Measurements from ENCODE around the gene POLN.
"Not testable (repeated sequence)": the region's sequence is repeated elsewhere in the genome, so short reads cannot be mapped to it uniquely, and the experiment has no call there.

The POLN gene

DNA sequence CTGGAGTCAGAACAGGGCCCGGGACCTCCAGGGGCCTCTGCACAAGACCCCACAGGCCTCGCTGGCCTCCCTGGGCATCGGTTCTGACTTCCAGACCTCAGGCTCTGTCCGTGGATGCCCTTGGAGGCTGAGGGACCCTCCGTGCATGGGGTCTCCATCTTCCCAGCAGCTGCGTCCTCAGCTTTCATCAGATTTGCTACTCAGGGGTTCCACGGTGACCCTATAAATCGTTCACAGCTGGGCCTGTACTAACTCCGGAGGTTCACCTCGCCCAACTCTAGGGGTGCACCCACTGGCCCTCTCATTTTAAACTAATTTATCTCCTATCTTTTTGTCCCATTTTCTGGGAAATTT is 33.1 kb upstream of the POLN start:
- not testable (repeated sequence) for DNase-seq (ENCODE audit: low spot score)

DNA sequence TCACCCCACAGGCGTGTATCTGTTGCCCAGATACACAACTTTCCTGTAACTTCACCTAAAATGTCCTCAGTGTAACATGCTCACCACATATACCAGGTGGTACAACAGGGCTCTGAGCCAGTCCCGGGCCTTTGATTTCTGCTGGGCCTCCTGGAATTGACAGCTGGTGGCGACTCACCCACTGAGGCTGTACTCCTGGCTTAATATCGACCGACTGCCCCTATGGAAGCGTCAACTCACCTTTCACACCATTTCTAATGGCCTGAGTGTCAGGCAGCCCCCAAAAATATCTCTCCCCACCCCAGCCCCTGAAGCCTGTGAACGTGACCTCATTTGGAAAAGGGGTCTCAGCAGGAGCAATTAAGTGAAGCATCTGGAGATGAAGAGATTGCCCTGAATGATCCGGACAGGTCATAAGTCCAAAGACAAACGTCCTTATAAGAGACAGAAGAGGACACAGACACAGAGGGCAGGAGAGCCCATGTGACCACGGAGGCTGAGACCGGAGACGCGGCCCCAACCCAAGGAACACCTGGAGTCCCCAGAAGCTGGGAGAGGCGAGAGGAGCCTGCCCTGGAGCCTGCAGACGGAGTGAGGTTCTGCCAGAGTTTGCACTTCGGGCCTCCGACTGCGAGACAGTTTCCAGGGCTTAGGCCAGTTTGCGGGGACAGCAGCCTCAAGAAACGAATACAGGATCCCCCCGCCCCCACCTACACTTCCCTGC is 32.6 kb upstream of the POLN start:
- DNase-seq (ENCODE audit: low spot score) = no peak

DNA sequence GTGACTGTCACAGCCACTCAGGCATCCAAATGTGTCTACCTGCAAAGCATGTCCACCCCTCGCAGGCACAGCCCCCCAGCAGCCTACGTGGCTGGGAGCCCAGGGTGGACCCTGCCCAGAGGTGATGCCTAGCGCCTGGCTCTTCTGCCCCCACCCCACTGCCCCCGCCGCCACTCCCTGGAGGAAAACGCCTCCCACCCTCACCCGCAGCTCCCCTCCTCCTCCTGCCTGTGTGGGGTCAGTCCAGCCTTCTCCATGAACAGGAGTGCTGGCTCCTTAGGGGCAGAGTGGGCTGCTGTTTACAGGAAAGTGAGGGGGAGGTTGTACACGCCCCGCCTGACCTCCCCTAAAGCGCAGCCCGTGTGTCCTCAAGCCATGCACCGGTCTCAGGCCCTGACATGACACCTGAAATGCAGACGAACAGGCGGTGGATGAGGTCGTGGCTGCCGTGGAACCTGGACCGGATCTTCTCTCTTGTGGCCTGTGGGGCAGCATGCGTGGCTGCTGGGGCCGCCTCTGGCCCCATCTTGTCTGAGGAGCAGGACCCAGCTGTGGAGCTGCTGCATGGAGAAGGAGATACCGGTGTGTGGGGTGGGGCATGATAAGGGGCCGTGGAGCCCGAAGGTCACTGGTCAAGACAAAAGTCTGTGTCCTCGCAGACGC is 31.9 kb upstream of the POLN start:
- DNase-seq (ENCODE audit: low spot score) = no peak

DNA sequence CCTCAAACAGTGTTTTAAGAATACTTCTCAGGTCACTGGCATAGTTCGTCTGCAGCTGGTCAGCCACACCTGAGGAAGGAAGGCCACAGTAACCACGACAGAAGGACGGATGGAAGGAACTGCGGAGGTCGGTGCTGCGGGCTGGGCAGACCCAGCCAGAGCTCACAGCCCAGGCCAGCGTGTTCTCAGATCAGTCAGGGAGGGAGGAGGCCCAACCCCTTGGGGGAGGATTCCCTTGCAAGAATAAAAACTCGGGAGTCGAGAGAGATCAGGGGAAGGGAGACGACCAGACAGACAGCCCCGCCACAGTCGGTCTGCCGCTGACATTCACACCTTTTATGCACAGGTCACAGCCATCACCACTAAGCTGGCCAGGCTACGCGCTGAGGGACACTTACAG is 31.3 kb upstream of the POLN start:
- DNase-seq (ENCODE audit: low spot score) = no peak

DNA sequence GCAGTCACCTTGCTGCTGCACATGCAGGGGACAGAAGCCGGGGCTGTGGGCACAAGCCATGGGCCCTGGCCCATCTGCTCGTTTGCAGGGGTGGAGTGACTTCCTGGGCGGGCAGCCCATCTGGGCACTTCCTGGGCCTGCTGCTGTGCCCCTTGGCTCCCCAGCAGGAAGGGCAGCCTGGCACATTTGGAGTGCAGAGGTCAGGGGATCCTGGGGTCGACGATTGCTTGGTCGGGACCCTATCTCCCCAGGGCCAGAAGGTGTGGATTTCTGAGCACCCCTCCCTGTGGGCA is 30.9 kb upstream of the POLN start:
- DNase-seq (ENCODE audit: low spot score) = no peak

DNA sequence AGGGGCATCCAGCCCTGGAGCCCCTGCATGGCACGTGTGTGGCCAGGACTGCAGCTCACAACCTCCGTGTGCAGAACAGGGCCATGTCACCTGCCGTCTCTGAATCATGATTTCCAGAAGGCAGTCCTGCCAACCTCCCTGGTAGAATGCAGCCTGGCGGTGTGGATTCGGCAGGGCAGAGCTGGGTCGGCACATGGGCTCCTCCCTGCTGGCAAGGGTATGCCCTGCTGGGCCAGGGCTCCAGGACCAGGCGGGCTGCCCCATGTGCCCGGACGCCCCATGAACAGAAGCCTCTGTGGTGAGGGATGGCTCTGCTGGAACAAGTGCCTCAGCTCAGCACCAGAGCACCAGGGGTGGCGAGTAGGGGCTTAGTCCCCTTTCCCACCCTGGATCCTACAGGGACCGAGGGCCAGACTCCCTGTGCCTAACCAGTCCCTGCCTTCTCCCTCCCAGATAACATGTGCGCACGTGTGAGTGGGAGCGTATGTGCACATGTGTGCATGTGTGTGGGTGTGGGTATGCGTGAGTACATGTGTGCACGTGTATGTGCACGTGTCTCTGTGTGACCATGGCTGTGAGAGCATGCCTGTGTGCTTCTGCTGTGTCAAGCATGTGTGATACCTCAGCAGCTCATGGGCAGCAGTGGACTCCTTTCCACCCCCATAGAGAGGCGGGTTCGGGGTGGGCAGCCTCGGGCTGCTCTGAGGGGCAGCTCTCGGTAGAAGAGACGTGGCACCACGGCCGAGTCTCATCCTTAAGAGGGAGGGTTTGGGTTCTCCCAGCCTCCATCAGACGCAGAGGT is 30.3 kb upstream of the POLN start:
- no peak for DNase-seq (ENCODE audit: low spot score)

DNA sequence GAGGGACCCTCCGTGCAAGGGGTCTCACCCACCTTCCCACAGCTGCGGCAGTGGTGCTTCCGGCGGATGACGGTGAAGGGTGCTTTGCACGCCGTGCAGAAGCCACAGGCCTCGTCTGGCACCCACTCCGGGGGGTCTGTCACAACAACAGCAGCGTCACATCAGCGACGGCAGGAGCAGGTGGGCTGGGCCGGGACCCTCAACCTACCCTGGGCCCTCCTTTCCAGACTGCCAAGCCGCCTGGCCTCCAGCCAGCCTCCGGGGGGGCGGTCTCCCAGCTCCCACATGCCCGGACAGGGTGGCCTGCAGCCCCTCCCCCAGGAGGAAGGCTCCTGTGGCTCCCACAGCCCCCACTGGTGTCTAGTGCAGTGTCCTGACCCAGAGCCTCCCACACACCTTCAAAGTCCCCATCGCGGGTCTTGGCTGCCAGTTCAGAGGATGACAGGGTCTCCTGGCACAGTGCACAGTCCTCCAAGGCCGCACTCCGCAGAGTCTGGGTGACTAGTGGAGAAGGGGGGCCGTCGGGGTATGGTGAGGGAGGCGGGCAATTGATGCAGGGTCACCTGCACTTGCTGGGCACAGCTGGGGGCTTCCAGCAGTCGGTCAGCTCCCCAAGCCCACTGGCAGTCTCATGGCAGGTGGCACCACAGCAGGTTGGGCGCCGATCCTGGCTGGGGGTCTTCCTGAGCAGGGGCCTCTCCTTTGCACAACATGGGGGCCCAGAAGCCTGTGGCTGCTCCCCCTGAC is 29.5 kb upstream of the POLN start:
- no peak for DNase-seq (ENCODE audit: low spot score)

DNA sequence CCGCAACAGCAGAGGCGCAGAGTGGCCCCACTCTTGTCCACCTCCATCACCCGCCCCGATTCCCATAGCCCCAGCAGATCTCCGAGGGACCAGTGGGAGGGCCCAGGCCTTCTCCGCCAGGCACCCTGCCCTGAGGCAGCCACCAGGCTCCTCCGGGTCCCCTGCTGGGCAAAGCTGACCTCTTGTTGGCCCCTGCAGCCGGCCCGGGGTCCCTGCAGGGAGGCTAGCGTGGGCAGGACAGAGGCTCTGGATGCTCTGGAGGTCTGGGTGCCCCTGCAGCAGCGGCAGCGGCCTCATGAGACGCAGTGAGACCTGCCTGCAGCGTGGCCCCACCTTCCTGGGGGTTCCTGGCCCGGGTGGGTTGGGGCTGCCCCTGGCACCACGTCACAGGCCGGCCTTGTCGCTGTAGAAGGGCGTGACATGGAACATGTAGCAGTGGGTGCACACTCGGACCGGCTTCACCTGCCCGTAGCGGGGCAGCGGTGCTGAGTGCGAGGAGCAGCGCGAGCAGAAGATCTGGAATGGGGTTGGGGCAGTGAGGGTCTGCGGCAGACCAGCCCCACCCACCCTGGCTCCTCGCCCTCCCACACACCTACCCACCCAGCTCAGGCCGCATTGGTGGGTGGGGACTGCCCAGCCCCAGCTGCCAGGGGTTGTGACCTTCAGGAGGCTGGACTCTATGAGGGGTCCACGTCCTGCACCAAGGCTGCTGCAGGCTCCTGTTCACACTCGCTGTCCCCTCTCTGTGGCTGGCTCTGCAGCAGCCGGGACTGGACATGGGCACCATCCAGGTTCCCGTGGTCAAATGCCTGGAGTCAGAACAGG is 28.6 kb upstream of the POLN start:
- no peak for DNase-seq (ENCODE audit: low spot score)

DNA sequence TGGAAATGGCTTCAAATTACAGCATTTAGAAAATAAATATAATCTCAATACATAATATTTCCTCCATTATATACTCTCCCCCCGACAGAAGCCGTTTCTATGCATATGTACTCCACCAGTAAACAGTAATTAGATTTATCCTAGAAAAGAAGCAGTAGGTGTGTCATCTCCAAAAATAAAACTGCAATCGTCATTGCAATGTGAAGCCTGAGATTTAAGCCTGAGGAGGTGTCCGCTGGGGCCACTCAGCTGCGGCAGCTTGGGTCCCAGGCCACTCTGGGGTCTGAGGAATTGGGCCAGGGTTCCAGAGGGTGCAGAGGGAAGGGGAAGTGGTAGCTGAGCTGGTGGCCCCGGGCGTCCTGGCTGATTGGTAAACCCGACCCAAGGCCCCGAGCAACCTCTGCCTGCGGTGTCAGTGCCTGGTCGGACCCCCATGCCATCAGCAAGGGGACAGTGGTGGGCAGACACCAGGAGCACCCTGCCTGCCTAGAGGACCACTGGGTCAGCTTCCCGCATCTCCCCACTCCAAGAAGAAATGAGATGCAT is 27.8 kb upstream of the POLN start:
- DNase-seq (ENCODE audit: low spot score) = no peak

DNA sequence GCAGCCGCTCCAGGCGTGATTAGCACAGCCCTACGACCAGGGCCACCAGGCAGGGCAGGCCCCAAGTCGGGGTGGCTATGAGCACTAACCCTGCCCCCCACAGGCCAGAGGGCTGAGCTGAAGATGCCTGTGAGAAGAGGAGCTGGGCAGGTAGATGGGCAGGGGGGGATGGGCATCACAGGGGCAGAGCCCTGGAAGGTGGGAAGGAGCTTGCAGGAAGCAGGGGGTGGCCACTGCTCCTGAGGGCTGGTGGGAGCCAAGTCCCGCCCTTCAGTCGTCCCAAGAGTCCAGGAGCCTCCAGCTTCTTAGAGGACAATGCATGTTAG is 27.2 kb upstream of the POLN start:
- DNase-seq (ENCODE audit: low spot score) = no peak

DNA sequence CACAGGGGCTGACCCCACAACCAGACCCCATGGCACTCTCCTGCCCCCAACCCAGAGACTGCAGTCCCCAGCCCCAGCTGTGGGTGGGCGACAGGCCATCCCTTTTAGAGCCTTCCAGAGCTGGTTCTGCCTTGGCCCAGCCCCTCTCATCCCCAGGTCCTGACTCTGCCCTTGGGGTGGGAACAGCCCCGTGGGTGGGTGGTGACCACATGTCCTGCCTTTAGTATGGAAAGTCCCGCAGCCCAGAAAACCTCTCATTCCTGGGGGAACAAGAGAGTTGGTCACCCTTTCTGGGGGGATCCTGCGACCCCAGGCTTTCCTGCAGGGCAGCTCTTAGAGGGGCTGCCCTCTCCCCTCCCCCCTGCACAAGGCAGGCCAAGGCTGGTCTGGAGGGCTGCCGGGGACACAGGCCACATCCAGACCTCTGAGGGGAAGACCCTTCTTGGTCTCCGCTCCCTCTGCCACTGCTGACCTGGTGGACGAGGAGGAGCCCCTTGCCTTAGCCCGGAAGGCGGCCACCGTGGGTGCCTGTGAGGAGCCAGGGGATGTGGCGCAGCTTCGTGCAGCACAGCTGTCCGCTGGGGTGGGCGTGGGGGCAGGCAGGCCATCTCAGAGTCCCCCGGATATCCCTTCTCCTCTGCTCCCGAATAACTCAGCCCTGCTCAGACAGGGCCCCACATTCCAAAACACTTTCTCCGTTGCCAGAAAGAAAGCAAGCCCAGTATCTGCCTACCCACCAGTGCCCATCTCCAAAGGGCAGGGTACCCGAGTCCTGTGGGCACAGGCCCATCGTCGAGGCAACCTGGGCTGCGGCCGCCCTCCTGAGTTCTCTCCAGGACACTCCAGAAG is 26.7 kb upstream of the POLN start:
- no peak for DNase-seq (ENCODE audit: low spot score)

DNA sequence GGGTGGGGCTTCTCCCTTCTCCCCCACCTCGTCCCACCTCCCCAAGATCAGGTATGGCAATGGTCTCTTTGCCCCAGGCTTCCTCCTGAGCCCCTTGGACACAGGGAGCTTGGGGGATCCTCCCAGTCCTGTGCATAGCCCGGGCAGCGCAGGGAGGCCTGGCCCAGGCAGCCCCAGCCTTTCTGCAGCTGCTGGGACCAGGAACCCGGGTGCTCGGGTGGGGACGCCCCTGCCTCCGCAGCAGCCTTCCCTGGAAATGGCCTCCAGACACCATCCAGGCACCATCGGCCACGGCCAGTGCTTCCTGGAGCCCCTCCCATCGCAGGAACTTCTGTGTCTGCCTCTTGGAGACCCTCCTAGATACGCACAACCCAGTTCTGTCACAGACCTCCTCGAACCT is 25.9 kb upstream of the POLN start:
- DNase-seq (ENCODE audit: low spot score) = no peak

DNA sequence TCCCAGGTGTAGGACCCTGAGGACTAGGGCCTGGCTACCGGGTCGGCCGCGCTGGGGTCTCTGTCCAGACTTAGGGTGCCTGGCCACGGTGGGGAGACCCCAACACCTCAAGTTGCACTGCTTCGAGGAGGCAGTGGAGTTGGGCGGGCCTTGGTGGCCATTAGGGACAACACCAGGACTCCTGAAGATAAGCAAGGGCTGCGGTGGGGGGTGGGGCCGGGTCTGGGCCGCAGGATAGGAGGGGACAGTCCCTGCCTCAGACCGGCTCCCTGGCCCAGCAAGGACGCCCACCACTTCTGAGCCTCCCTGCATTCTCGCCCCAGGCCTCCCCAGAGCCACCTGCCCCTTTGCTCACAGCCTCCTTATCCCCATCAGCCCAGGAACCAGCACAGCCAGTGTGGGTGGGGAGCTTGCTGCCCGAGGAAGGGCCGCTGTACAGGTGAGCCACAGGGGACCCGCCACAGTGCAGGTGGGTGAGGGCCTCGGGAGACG is 25.4 kb upstream of the POLN start:
- no peak for DNase-seq (ENCODE audit: low spot score)

DNA sequence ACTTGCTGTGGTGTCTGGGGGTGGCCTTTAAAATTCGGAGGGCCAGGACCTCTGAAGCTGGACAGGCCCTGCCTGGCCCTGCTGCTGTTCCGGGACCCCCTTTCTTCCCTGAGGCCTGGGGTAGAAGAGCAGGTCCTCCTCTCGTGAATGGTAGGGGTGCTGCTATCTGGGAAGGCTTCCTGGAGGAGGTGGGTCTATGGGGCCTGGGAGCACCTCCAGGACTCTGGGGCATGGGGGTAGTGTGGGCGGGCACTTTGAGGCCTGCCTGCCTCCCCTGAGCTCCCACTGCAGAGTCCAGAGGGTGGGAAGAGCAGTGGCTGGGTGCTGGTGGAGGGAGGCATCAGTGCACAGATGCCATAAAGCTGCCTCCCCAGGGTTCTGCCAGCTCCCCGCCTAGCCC is 24.9 kb upstream of the POLN start:
- no peak for DNase-seq (ENCODE audit: low spot score)

DNA sequence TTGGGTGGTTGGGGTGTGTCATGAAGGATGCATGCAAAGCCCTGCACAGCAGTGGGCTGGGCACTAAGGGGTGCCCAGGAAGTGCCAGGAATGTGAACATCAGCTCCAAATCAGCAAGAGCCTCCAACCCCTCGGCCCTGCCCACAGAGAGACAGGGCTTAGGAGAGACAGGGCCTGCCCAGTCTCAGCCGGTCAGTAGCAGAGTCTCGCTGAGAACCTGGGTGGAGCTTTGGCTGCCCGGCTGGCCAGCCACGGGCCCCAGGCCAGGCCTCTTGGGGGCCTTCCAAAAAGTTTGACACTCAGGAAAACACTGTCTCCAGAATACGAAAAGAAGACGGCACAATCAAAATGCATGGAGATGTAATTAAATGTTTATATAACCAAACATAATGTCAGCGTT is 24.3 kb upstream of the POLN start:
- DNase-seq (ENCODE audit: low spot score) = no peak

DNA sequence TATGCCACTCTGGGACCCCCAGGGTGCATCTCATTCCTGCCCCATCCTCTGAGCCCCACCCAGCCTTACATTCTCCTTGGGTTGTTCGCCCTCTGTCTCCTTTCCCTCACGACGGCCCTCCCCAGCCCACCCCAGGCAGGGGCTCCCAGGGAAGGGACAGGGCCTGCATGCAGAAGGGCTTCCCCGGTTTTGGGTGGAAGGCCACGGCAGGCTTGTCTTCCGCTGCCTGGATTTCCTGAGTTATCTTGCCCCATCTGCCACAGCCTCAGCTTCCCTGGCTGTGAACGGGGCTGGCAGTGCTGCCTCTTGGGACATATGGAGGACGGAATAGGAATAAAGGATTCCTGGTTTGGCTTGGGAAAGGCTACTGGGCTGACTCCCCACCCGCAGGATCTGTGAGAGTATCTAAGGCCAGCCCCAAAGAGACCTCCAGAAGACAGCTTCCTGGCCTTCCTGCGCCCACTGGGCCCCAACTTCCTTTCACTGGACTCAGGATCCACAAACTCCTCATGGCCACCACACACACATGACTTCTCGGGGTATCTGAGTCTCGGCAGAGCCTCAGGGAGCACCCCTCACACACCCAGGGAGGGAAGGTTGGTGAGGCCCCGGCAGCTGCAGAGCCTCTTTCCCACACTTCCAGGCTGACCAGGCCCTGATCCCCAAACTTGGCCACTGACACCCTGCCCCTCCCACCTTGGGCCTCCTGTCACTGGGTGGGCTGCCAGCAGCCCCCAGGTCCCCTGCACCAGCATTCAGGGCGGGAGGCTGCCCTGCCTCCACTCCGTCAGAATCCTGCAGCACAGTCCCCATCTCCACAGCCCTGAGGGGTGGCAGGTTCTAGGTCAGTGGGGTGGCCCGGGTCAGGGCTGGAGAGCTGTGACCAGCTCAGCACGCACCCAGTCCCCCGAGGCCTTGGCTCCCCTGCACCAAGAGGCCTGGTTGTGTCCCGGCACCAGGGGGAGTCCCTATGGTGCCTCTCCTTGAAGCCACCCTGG is 23.5 kb upstream of the POLN start:
- no peak for DNase-seq (ENCODE audit: low spot score)

DNA sequence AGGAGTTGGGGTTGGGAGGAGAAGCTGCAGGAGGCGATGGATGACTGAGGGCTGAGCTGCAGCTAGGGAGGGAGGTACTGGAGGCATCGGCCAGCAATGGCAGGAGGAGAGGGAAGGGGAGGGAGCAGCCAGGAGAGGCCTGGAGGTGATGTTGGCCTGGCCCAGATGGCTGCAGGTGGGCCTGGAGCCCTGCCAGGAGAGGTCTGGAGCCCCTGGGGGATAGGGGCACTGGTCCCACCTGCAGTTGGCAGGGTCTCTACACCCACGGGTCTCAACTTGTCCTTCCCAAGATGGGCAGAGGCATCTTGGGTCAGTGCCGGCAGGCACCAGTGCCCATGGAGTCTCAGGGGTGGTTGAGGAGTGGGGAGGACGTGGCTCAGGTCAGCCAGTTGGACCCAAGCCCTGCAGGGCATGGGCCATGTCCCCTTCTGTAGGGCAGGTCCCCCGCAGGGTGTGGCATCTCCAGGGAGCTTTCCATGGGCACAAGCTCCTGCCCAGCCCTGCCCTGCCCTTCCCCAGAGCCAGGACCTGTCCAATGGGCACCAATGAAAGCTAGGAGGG is 22.6 kb upstream of the POLN start:
- no peak for DNase-seq (ENCODE audit: low spot score)

DNA sequence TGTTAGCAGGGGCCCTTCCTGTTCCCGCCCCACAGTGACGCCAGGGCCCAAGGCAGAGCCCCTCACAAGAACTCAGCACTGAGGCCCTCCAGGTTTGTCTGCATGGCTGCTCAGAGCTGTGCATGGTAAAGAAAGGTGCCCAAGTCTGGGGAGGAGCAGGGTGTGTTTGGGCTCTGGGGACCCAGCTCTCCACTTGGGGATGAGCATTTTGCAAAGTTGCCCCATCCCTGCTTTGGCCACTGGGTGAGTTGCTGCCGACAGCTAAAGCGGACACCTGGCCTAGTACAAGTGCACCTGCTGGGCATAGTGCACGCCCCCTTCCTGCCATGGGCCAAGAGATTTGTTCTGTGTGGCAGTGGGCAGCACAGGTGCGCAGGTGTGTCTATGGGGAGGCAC is 22.0 kb upstream of the POLN start:
- no peak for DNase-seq (ENCODE audit: low spot score)

DNA sequence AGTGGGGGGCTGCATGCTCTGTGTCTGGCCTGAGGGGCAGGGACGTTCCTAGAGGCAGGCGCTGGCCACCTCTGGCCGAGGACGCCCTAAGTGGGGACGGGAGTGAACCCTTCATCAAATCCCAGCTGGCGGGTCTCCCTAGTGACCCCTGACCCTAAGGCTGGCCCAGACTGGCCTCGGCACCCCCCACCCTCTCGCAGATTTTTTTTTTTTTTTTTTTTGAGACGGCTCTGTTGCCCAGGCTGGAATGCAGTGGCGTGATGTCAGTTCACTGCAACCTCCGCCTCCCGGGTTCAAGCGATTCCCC is 21.0 kb upstream of the POLN start:
- DNase-seq (ENCODE audit: low spot score) = no peak
